Endothelial cell of umbilical vein (primary cell): ENCODE data around the gene FBXO45. TPM values are rescaled to one million over a fixed set of nuclear protein-coding genes. Genes with fewer than 3 reads are reported as not detected.

Source experiments
- BruUV-seq: library from RNA; stranded (reverse); fragments of 400-500 nt; replicated peaks from 2 replicates; lab custom pipeline; 2021; lab: Mats Ljungman, UMichigan
- CTCF ChIA-PET: fragments of 300-600, 350-600 bp; sonication (Branson Sonifier 250); formaldehyde crosslinking; loops from one replicate; lab custom pipeline; 2021; ENCODE audit warnings: antibody characterized with exemption, inconsistent platforms; lab: Charles Lee
- POLR2A ChIA-PET: fragments of 300-600, 350-600 bp; sonication (Branson Sonifier 250); formaldehyde crosslinking; loops from one replicate; lab custom pipeline; 2021; ENCODE audit warnings: antibody characterized with exemption, inconsistent platforms; lab: Charles Lee
- DNase-seq: peaks from one replicate; pipeline ENCODE4 v3.0.0-alpha.2; 2011; ENCODE audit warnings: low read depth, low spot score
- FAIRE-seq: peaks from 2 replicates; lab custom pipeline; 2011; peaks lifted over from hg19 to GRCh38; lab: Jason Lieb, UNC
- H2AFZ ChIP-seq: 2 replicates; pipeline ENCODE4 v1.6.0; 2012; ENCODE audit warnings: low read depth, low read length, control low read depth, inconsistent platforms
- H3K27ac ChIP-seq: 2 replicates; pipeline ENCODE4 v1.5.1; 2011; ENCODE audit warnings: low read depth, mild to moderate bottlenecking, control low read depth, low read length, moderate library complexity; ENCODE audit not compliant: insufficient read depth
- H3K27me3 ChIP-seq, 2 experiments: 2 replicates each; pipeline versions ENCODE4 v1.6.0 to v1.6.1; 2011; ENCODE audit warnings: low read length in 2 of 2, mixed read lengths in 1 of 2; ENCODE audit not compliant: control insufficient read depth in 2 of 2, insufficient read depth in 2 of 2
- H3K36me3 ChIP-seq, 2 experiments: 2 replicates in 1 of 2; 3 replicates in 1 of 2; pipeline ENCODE4 v1.5.1; 2011; ENCODE audit warnings: low read length in 2 of 2, mild to moderate bottlenecking in 1 of 2, moderate library complexity in 1 of 2; ENCODE audit not compliant: control insufficient read depth in 2 of 2, insufficient read depth in 2 of 2; ENCODE audit errors: extremely low read depth in 1 of 2
- H3K4me1 ChIP-seq: 3 replicates; pipeline ENCODE4 v1.5.1; 2011; ENCODE audit warnings: mild to moderate bottlenecking, low read length; ENCODE audit not compliant: control insufficient read depth, insufficient read depth; ENCODE audit errors: extremely low read depth
- H3K4me2 ChIP-seq: 2 replicates; pipeline ENCODE4 v1.6.1; 2011; ENCODE audit warnings: low read length, control low read depth, mixed read lengths; ENCODE audit not compliant: insufficient read depth
- H3K4me3 ChIP-seq, 3 experiments: fragments of 200-600 bp in 1 of 3; sonication (generic), shearing (Covaris generic) in 1 of 3; replicated peaks in 1 of 3; 2 replicates each; pipeline ENCODE4 v1.5.1; 2011 to 2016; ENCODE audit warnings: control low read depth in 3 of 3, low read length in 3 of 3, mild to moderate bottlenecking in 2 of 3, inconsistent platforms in 1 of 3, low read depth in 1 of 3, moderate library complexity in 1 of 3; ENCODE audit not compliant: insufficient read depth in 1 of 3
- H3K79me2 ChIP-seq: 2 replicates; pipeline ENCODE4 v1.6.0; 2012; ENCODE audit warnings: low read length, inconsistent platforms; ENCODE audit not compliant: control insufficient read depth, insufficient read depth
- H3K9ac ChIP-seq: replicated peaks from 2 replicates; pipeline ENCODE3; 2011; ENCODE audit warnings: low read length, control low read depth; ENCODE audit not compliant: insufficient read depth; ENCODE audit errors: extremely low read depth
- H3K9me1 ChIP-seq: replicated peaks from 3 replicates; pipeline ENCODE4 v1.6.0; 2011; ENCODE audit warnings: mild to moderate bottlenecking, low read length; ENCODE audit not compliant: control insufficient read depth, insufficient read depth; ENCODE audit errors: extremely low read depth
- H3K9me3 ChIP-seq: replicated peaks from 2 replicates; pipeline ENCODE4 v1.5.1; 2012; ENCODE audit warnings: low read length, inconsistent platforms; ENCODE audit not compliant: control insufficient read depth, insufficient read depth
- H4K20me1 ChIP-seq: replicated peaks from 2 replicates; pipeline ENCODE3; 2011; ENCODE audit warnings: mild to moderate bottlenecking, low read length; ENCODE audit not compliant: control insufficient read depth, insufficient read depth; ENCODE audit errors: extremely low read depth
- EZH2 ChIP-seq: IDR thresholded peaks from 2 replicates; pipeline ENCODE4 v1.6.1; 2012; ENCODE audit warnings: borderline replicate concordance, low read depth, mild to moderate bottlenecking, moderate library complexity, low read length, inconsistent platforms; ENCODE audit not compliant: severe bottlenecking
- FOS ChIP-seq: IDR thresholded peaks from 2 replicates; pipeline ENCODE4 v1.6.1; 2011; ENCODE audit warnings: mild to moderate bottlenecking, low read length, moderate library complexity, borderline replicate concordance; ENCODE audit not compliant: insufficient read depth
- GATA2 ChIP-seq: IDR thresholded peaks from 2 replicates; pipeline ENCODE4 v1.7.0; 2011; ENCODE audit warnings: low read depth, mild to moderate bottlenecking, moderate library complexity, mixed read lengths, low read length; ENCODE audit not compliant: insufficient read length, insufficient read depth
- JUN ChIP-seq: IDR thresholded peaks from 2 replicates; pipeline ENCODE4 v1.6.1; 2011; ENCODE audit warnings: borderline replicate concordance, low read depth; ENCODE audit not compliant: insufficient read length, insufficient read depth
- MYC ChIP-seq: IDR thresholded peaks from one replicate; pipeline ENCODE4 v1.6.1; 2011; ENCODE audit warnings: mild to moderate bottlenecking, low read depth, low read length
- POLR2A ChIP-seq: IDR thresholded peaks from 2 replicates; pipeline ENCODE4 v1.6.1; 2012; ENCODE audit warnings: low read depth, mild to moderate bottlenecking, control low read depth, low read length
- POLR2AphosphoS5 ChIP-seq: IDR thresholded peaks from 2 replicates; pipeline ENCODE4 v1.6.1; 2012; ENCODE audit warnings: low read depth, mild to moderate bottlenecking, control low read depth, low read length, moderate library complexity; ENCODE audit not compliant: insufficient read depth
- dilution Hi-C: fragments of 300-500 bp; cut with MboI; formaldehyde crosslinking; loops from one replicate; pipeline ENCODE4 v1.15.0; 2019; ENCODE audit warnings: low sequenced_read_pairs; ENCODE audit not compliant: extremely low pct_ligation_motif_present
- intact Hi-C: fragments of 100-400 bp; cut with micrococcal nuclease; formaldehyde crosslinking; loops from one replicate; pipeline ENCODE4 v1.10.0; 2022
- polyA plus RNA-seq, 4 experiments: library from polyadenylated mRNA; depleted of rRNA in 3 of 4; stranded (reverse) in 3 of 4; unstranded in 1 of 4; fragments of >200 nt; gene quantifications; 2 replicates each; pipeline versions ENCODE4 v1.2.1 to v1.2.3, GENCODE V29; 2011 to 2012; ENCODE audit warnings: missing spikeins in 1 of 4
- total RNA-seq: library from RNA; stranded (reverse); gene quantifications from 2 replicates; pipeline ENCODE4 v1.2.3, GENCODE V29; 2021
- TF ChIP-seq, protein P1 (sequence below), 2 donors: IDR thresholded peaks; 1 replicate in 1 of 2; 2 replicates in 1 of 2; pipeline ENCODE4 v1.5.1; 2011; ENCODE audit warnings: low read length in 2 of 2, mild to moderate bottlenecking in 2 of 2, moderate library complexity in 2 of 2, control low read depth in 1 of 2, inconsistent platforms in 1 of 2, low read depth in 1 of 2; ENCODE audit not compliant: insufficient read depth in 1 of 2; ENCODE audit errors: extremely low read depth in 1 of 2
- TF ChIP-seq, protein P2 (sequence below): IDR thresholded peaks from 2 replicates; pipeline ENCODE4 v1.6.1; 2011; ENCODE audit not compliant: insufficient read depth, insufficient read length

Gene FBXO45
- total and polyA plus RNA-seq, 2 donors (not counting 3 experiments of a cell fraction or from before 2014, with no cell fraction given): 3.5 to 12.4 TPM

DNA sequence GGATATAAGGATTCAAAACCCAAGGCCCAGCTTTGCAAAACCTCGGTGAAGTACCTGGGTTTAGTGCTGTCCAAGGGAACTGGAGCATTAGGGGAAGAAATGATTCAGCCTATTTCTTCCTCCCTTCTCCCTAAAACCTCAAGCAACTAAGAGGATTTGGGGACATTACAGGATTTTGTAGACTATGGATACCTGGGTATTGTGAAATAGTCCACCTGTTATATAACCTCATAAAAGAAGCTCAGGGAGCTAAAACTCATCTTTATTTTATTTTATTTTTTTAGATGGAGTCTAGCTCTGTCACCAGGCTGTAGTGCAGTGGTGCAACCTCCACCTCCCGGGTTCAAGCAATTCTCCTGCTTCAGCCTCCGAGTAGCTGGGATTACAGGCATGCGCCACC, 44.6 kb upstream of the FBXO45 start:
- no peak for FAIRE-seq
- DNase-seq: no peak
- Histone ChIP-seq H2AFZ (no peak overlapping the region), H3K9ac (no peak overlapping the region), H3K27me3 (no peaks in the 10 kb centered on the region), H4K20me1 (no peaks in the 10 kb centered on the region), H3K4me2 (no peak overlapping the region), H3K27ac (no peak overlapping the region), H3K9me3 (no peaks in the 10 kb centered on the region), H3K36me3 (no peaks in the 10 kb centered on the region), H3K4me1 (peaks cover 2% of the 10 kb centered on the region), H3K9me1 (no peaks in the 10 kb centered on the region), H3K4me3 (no peak overlapping the region), H3K79me2 (no peaks in the 10 kb centered on the region)
- intact Hi-C loops (loop anchor here (5.0 to 10.0 kb wide), 2 partner anchors 443 to 629 kb away; partner anchors contain the start of gene PIGZ), dilution Hi-C loops (no loop called here)
- POLR2A ChIA-PET: no interaction called here
- CTCF ChIA-PET: interaction anchor here (0.8 to 5.7 kb wide), 19 partner anchors 17 to 502 kb away, joined by 3 to 75 read pairs (median 4); partner anchors contain the start of genes FBXO45 and WDR53
- no TSS peak for BruUV-seq
- TF ChIP-seq GATA2 (no peak), FOS (no peak), POLR2AphosphoS5 (no peak), POLR2A (no peak), MYC (no peak), EZH2 (no peak), JUN (no peak)
- TF ChIP-seq, protein P1, sequence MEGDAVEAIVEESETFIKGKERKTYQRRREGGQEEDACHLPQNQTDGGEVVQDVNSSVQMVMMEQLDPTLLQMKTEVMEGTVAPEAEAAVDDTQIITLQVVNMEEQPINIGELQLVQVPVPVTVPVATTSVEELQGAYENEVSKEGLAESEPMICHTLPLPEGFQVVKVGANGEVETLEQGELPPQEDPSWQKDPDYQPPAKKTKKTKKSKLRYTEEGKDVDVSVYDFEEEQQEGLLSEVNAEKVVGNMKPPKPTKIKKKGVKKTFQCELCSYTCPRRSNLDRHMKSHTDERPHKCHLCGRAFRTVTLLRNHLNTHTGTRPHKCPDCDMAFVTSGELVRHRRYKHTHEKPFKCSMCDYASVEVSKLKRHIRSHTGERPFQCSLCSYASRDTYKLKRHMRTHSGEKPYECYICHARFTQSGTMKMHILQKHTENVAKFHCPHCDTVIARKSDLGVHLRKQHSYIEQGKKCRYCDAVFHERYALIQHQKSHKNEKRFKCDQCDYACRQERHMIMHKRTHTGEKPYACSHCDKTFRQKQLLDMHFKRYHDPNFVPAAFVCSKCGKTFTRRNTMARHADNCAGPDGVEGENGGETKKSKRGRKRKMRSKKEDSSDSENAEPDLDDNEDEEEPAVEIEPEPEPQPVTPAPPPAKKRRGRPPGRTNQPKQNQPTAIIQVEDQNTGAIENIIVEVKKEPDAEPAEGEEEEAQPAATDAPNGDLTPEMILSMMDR (IDR thresholded peaks at IDR 0.05; ENCODE audit: extremely low read depth in 1 of 2, insufficient read depth in 1 of 2, low read depth in 1 of 2, low read length in 2 of 2): no peak
- TF ChIP-seq, protein P2, sequence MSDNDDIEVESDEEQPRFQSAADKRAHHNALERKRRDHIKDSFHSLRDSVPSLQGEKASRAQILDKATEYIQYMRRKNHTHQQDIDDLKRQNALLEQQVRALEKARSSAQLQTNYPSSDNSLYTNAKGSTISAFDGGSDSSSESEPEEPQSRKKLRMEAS: no peak
